22Rv1 (cell line): ENCODE results near the gene SETSIP.

Source experiments
- CTCF ChIP-seq: fragments of 450-650 bp; IDR thresholded peaks from 2 replicates; pipeline ENCODE4 v1.5.1; 2017; ENCODE audit warnings: mild to moderate bottlenecking
- ZFX ChIP-seq: fragments of 450-650 bp; IDR thresholded peaks from 2 replicates; pipeline ENCODE4 v1.6.1; 2017; ENCODE audit warnings: antibody characterized with exemption, borderline replicate concordance

GRCh38 chr1:92040971-92041370 lies 34.2 kb downstream of the SETSIP start:
- TF ChIP-seq CTCF (no peak), ZFX (no peak)
